Right atrium auricular region (tissue), 2 donors: ENCODE results near the gene GPT2. TPM values are rescaled to one million over a fixed set of nuclear protein-coding genes. Genes with fewer than 3 reads are reported as not detected.
"Not testable (repeated sequence)": the region's sequence is repeated elsewhere in the genome, so short reads cannot be mapped to it uniquely, and the experiment has no call there.

ENCODE experiments used
- DNase-seq: peaks from one replicate; pipeline ENCODE4 v3.0.0-alpha.2; 2019; ENCODE audit warnings: low spot score
- H3K27ac ChIP-seq, 2 donors: fragments of 200-600 bp; sonication (generic); 1 replicate in 1 of 2; 2 replicates in 1 of 2; pipeline ENCODE4 v1.5.1; 2016 to 2019
- H3K27me3 ChIP-seq, 2 donors: fragments of 200-600 bp; sonication (generic); one replicate each; pipeline versions ENCODE4 v1.5.1 to v1.6.0; 2017 to 2019
- H3K36me3 ChIP-seq: fragments of 200-600 bp; sonication (generic); one replicate; pipeline ENCODE4 v1.5.1; 2016
- H3K4me1 ChIP-seq, 2 donors: fragments of 200-600 bp; sonication (generic); one replicate each; pipeline versions ENCODE4 v1.5.1 to v1.6.0; 2017 to 2019
- H3K4me3 ChIP-seq, 2 donors: fragments of 200-600 bp; sonication (generic); 1 replicate in 1 of 2; 2 replicates in 1 of 2; pipeline ENCODE4 v1.5.1; 2017 to 2019; ENCODE audit warnings: mild to moderate bottlenecking in 1 of 2, moderate library complexity in 1 of 2
- H3K9me3 ChIP-seq, 2 donors: fragments of 200-600 bp; sonication (generic); one replicate each; pipeline ENCODE4 v1.5.1; 2019
- CTCF ChIP-seq, 2 donors: fragments of 200-600 bp; sonication (generic); IDR thresholded peaks; one replicate each; pipeline ENCODE4 v1.5.1; 2019; ENCODE audit warnings: antibody characterized with exemption in 2 of 2
- total RNA-seq, 2 donors: library from RNA; depleted of rRNA; stranded (reverse); fragments of >200 nt; gene quantifications; one replicate each; pipeline ENCODE4 v1.1.0, GENCODE V29; 2016

Gene GPT2
- total RNA-seq, 2 donors from 2014 or later: 3.7 to 12.1 TPM

- no peaks in the 10 kb centered on the region for H3K9me3 ChIP-seq
- no peak overlapping the region for H3K27ac ChIP-seq
- no peak for DNase-seq
- TF ChIP-seq CTCF (IDR thresholded peaks at IDR 0.05): no peak
- no peak overlapping the region for H3K4me3 ChIP-seq
- no peaks in the 10 kb centered on the region for H3K4me1 ChIP-seq
- H3K36me3 ChIP-seq: no peaks in the 10 kb centered on the region
- no peaks in the 10 kb centered on the region for H3K27me3 ChIP-seq
Measured at GRCh38 chr16:46858151-46858550, 26.0 kb upstream of the GPT2 start.

- no peak overlapping the region for H3K4me3 ChIP-seq
- TF ChIP-seq CTCF (IDR thresholded peaks at IDR 0.05): no peak
Measured at GRCh38 chr16:46859719-46860152, 24.4 kb upstream of the GPT2 start.

GRCh38 chr16:46862555-46863447 is 21.4 kb upstream of the GPT2 start:
- no peak overlapping the region for H3K4me3 ChIP-seq
- no peak overlapping the region for H3K27ac ChIP-seq

More at GRCh38 chr16:46859719-46860152, 24.4 kb upstream of the GPT2 start:
- Histone ChIP-seq H3K9me3 (no peaks in the 10 kb centered on the region), H3K27ac (no peak overlapping the region), H3K4me1 (no peaks in the 10 kb centered on the region), H3K27me3 (no peaks in the 10 kb centered on the region), H3K36me3 (no peaks in the 10 kb centered on the region)
- DNase-seq: no peak

GRCh38 chr16:46866286-46866685 is 17.9 kb upstream of the GPT2 start:
- H3K36me3 ChIP-seq: no peaks in the 10 kb centered on the region
- no peak overlapping the region for H3K27ac ChIP-seq
- no peak for DNase-seq
- no peaks in the 10 kb centered on the region for H3K9me3 ChIP-seq
- no peaks in the 10 kb centered on the region for H3K4me1 ChIP-seq
- H3K4me3 ChIP-seq: no peak overlapping the region
- H3K27me3 ChIP-seq: no peaks in the 10 kb centered on the region
- TF ChIP-seq CTCF (IDR thresholded peaks at IDR 0.05): no peak

More at GRCh38 chr16:46862555-46863447, 21.4 kb upstream of the GPT2 start:
- Histone ChIP-seq H3K36me3 (no peaks in the 10 kb centered on the region), H3K9me3 (no peaks in the 10 kb centered on the region), H3K4me1 (no peaks in the 10 kb centered on the region), H3K27me3 (no peaks in the 10 kb centered on the region)
- no peak for DNase-seq
- no peak for TF ChIP-seq CTCF (IDR thresholded peaks at IDR 0.05)

GRCh38 chr16:46867486-46867885 is 16.7 kb upstream of the GPT2 start:
- H3K9me3 ChIP-seq, H3K36me3 ChIP-seq, H3K27me3 ChIP-seq, H3K27ac ChIP-seq, H3K4me1 ChIP-seq, DNase-seq, H3K4me3 ChIP-seq: not testable (repeated sequence)

GRCh38 chr16:46868891-46869290 is 15.3 kb upstream of the GPT2 start:
- H3K4me3 ChIP-seq, H3K9me3 ChIP-seq, H3K4me1 ChIP-seq, H3K27me3 ChIP-seq, DNase-seq, H3K36me3 ChIP-seq, H3K27ac ChIP-seq: not testable (repeated sequence)

- H3K36me3 ChIP-seq: no peaks in the 10 kb centered on the region
- TF ChIP-seq CTCF (IDR thresholded peaks at IDR 0.05): no peak
- H3K27ac ChIP-seq: no peak overlapping the region
- H3K27me3 ChIP-seq: no peaks in the 10 kb centered on the region
- no peaks in the 10 kb centered on the region for H3K9me3 ChIP-seq
- DNase-seq: no peak
- H3K4me1 ChIP-seq: no peaks in the 10 kb centered on the region
- H3K4me3 ChIP-seq: no peak overlapping the region
Measured at GRCh38 chr16:46871597-46871996, 12.6 kb upstream of the GPT2 start.
